ENCODE data around the gene LEP.

The LEP gene

DNA sequence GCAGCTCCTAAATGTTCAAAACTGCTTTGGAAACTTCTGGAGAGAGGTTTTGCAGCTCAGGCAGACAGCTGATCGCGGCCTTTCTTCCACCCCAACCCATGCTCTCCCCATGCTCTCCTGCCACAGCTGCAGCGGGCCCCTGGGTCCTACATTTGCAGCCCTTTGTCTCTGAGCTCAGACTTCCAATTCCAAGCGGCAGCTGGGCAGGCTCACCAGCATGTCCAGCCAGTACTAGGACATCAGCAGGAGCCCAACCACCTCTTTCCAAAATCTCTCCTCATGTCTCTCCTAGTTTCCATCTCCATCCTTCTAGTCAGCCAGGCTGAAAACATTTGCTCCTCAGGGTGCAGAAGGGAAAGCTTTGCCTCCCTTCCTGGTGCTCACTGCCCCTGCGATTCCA lies 6.0 kb downstream of the LEP start:
- Mint-ChIP-seq H3K4me3 (no peak overlapping the region), H3K4me1 (ENCODE audit: low read depth) (peaks cover 7% of the 10 kb centered on the region), H3K9me3 (no peaks in the 10 kb centered on the region), H3K27ac (no peak overlapping the region), H3K27me3 (peaks cover 3% of the 10 kb centered on the region), H3K36me3 (ENCODE audit: low read depth) (no peaks in the 10 kb centered on the region)
- intact Hi-C loops (cut with micrococcal nuclease) = no loop called here

DNA sequence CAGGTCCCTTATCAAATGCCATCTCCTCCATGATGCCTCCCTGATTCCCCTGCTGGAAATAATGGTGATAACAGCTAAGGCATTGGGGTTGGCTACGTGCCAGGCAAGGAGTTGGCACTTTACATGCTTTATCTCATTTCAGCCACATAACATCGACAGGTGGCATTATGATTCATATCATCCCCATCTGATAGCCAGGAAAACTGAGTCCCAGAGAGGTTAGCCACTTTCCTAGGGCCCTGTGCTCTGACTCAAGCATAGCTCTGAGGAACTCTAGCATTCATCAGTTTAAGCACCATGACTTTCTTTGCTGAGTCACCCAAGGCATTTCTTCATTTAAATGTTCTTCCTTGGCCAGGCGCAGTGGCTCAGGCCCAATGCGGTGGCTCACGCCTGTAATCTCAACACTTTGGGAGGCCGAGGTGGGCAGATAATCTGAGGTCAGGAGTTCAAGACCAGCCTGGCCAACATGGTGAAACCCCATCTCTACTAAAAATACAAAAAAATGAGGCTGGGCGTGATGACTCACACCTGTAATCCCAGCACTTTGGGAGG lies 6.6 kb downstream of the LEP start:
- H3K36me3 Mint-ChIP-seq (ENCODE audit: low read depth) = no peaks in the 10 kb centered on the region
- no peak overlapping the region for H3K27ac Mint-ChIP-seq
- peaks cover 8% of the 10 kb centered on the region for H3K4me1 Mint-ChIP-seq (ENCODE audit: low read depth)

DNA sequence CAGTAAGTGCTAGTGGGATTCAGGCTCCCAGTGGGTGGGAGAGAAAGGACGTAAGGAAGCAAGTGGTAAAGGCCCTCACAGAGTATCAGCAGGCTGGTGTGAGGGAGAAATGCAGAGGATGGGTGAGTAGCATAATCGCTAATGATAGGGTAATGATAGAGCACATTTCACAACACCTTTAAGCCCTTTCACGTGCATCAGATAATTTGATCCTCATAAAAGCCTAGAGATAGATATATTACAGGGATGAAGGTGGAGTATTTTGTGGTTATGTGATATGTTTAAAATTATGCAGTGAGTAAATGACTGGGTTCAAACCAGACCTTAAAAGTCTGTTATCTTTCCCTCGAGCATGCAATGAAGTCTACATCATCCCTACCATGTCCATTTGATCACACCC lies 10.3 kb downstream of the LEP start:
- peaks cover 1% of the 10 kb centered on the region for H3K27me3 Mint-ChIP-seq
- intact Hi-C loops (cut with micrococcal nuclease) = no loop called here
- no peak overlapping the region for H3K4me3 Mint-ChIP-seq
- no peak overlapping the region for H3K27ac Mint-ChIP-seq
- H3K9me3 Mint-ChIP-seq = no peaks in the 10 kb centered on the region
- H3K4me1 Mint-ChIP-seq (ENCODE audit: low read depth) = peaks cover 21% of the 10 kb centered on the region
- no peaks in the 10 kb centered on the region for H3K36me3 Mint-ChIP-seq (ENCODE audit: low read depth)

More for the DNA sequence above, 6.6 kb downstream of the LEP start:
- no peak overlapping the region for H3K4me3 Mint-ChIP-seq
- no peaks in the 10 kb centered on the region for H3K9me3 Mint-ChIP-seq
- peaks cover 1% of the 10 kb centered on the region for H3K27me3 Mint-ChIP-seq
- intact Hi-C loops (cut with micrococcal nuclease) = no loop called here

DNA sequence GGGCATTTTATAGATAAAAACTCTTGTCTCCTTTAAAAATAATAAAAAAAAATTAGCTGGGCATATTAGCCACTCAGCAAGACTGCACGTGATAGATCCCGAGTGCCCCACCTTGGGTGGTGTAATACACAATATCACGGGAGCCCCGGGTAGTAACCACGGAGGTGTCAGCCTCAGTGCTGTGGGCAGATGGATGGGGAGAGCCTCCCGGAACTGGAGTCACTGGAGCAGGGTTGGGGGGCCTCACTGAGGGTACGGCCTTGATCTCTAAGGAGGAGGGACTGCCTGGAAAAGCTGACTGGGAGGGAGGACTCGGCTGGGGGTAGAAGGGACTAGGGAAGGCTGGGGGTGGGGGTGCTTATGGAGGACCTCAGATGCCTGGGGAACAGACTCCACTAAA lies 12.6 kb downstream of the LEP start:
- intact Hi-C loops (cut with micrococcal nuclease) = no loop called here
- Mint-ChIP-seq H3K27ac (no peak overlapping the region), H3K27me3 (peaks cover 3% of the 10 kb centered on the region), H3K36me3 (ENCODE audit: low read depth) (no peaks in the 10 kb centered on the region), H3K4me3 (no peak overlapping the region), H3K4me1 (ENCODE audit: low read depth) (peaks cover 14% of the 10 kb centered on the region), H3K9me3 (no peaks in the 10 kb centered on the region)

DNA sequence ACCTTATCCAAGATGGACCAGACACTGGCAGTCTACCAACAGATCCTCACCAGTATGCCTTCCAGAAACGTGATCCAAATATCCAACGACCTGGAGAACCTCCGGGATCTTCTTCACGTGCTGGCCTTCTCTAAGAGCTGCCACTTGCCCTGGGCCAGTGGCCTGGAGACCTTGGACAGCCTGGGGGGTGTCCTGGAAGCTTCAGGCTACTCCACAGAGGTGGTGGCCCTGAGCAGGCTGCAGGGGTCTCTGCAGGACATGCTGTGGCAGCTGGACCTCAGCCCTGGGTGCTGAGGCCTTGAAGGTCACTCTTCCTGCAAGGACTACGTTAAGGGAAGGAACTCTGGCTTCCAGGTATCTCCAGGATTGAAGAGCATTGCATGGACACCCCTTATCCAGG lies 13.4 kb downstream of the LEP start:
- H3K4me3 Mint-ChIP-seq = no peak overlapping the region
- H3K27ac Mint-ChIP-seq = no peak overlapping the region
- H3K4me1 Mint-ChIP-seq (ENCODE audit: low read depth) = peaks cover 14% of the 10 kb centered on the region
- H3K36me3 Mint-ChIP-seq (ENCODE audit: low read depth) = no peaks in the 10 kb centered on the region
- no peaks in the 10 kb centered on the region for H3K9me3 Mint-ChIP-seq
- peaks cover 3% of the 10 kb centered on the region for H3K27me3 Mint-ChIP-seq
- intact Hi-C loops (cut with micrococcal nuclease) = no loop called here

DNA sequence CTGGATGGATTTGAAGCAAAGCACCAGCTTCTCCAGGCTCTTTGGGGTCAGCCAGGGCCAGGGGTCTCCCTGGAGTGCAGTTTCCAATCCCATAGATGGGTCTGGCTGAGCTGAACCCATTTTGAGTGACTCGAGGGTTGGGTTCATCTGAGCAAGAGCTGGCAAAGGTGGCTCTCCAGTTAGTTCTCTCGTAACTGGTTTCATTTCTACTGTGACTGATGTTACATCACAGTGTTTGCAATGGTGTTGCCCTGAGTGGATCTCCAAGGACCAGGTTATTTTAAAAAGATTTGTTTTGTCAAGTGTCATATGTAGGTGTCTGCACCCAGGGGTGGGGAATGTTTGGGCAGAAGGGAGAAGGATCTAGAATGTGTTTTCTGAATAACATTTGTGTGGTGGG lies 14.2 kb downstream of the LEP start:
- H3K27me3 Mint-ChIP-seq = peaks cover 3% of the 10 kb centered on the region
- no peaks in the 10 kb centered on the region for H3K36me3 Mint-ChIP-seq (ENCODE audit: low read depth)
- intact Hi-C loops (cut with micrococcal nuclease) = no loop called here
- H3K4me3 Mint-ChIP-seq = no peak overlapping the region
- H3K4me1 Mint-ChIP-seq (ENCODE audit: low read depth) = peaks cover 14% of the 10 kb centered on the region
- H3K27ac Mint-ChIP-seq = no peak overlapping the region
- no peaks in the 10 kb centered on the region for H3K9me3 Mint-ChIP-seq

DNA sequence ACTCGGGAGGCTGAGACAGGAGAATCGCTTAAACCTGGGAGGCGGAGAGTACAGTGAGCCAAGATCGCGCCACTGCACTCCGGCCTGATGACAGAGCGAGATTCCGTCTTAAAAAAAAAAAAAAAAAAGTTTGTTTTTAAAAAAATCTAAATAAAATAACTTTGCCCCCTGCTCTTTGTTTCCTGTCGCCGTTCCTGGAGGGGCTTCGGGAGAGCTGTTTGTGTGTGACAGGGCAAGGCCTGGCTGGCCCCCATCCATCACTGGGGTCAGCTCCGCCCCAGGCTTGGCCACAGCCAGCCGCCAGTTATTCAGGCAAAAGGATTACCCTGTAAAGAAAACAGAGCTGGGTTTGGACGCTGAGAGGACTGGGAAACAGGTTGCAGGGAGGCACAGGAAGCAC lies 16.4 kb downstream of the LEP start:
- intact Hi-C loops (cut with micrococcal nuclease) = no loop called here
- Mint-ChIP-seq H3K4me3 (no peak overlapping the region), H3K9me3 (no peaks in the 10 kb centered on the region), H3K36me3 (ENCODE audit: low read depth) (no peaks in the 10 kb centered on the region), H3K27ac (no peak overlapping the region), H3K4me1 (ENCODE audit: low read depth) (peaks cover 14% of the 10 kb centered on the region), H3K27me3 (peaks cover 1% of the 10 kb centered on the region)

DNA sequence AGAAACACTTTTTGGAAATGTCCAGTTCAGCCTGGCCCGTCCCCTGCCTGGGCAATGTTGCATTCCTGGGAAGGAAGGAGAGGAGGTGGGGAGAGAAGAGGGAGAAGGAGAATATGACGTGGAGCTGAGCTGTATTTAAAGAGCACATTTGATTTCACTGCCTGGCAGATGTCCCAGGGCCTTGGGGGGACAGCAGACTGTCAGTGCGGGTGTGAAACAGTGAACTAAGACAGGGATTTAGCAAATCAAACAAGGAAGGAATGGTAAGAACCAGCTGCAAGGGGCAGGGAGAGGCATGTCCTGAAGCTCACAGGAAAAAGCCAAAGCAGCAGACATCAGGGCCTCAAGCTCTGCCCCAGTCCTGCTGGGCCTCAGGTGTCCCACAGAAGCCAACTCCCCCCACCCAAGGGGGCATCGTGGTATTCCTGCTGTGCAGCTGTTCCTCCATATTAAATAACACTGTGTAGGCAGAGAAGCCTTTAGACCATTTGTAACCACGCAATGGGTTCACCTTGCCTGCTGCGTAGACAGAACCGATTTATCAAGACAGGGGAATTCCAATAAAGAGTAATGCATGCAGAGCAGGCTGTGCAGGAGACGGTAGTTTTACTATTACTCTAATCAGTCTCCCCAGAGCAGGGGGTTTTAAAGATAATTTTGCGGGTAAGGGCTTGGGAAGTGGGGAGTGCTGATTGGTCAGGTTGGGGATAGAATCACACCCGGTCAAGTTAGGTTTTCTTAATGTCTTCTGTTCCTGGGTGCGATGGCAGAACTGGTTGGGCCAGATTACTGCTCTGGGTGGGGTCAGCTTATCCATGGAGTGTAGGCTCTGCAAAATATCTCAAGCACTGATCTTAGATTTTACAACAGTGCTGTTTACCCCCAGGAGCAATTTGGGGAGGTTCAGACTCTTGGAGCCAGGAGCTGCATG lies 18.3 kb downstream of the LEP start:
- no peak overlapping the region for H3K4me3 Mint-ChIP-seq
- H3K4me1 Mint-ChIP-seq (ENCODE audit: low read depth) = peaks cover 8% of the 10 kb centered on the region
- intact Hi-C loops (cut with micrococcal nuclease) = no loop called here
- H3K9me3 Mint-ChIP-seq = no peaks in the 10 kb centered on the region
- H3K27ac Mint-ChIP-seq = no peak overlapping the region
- no peaks in the 10 kb centered on the region for H3K36me3 Mint-ChIP-seq (ENCODE audit: low read depth)
- peaks cover 1% of the 10 kb centered on the region for H3K27me3 Mint-ChIP-seq

DNA sequence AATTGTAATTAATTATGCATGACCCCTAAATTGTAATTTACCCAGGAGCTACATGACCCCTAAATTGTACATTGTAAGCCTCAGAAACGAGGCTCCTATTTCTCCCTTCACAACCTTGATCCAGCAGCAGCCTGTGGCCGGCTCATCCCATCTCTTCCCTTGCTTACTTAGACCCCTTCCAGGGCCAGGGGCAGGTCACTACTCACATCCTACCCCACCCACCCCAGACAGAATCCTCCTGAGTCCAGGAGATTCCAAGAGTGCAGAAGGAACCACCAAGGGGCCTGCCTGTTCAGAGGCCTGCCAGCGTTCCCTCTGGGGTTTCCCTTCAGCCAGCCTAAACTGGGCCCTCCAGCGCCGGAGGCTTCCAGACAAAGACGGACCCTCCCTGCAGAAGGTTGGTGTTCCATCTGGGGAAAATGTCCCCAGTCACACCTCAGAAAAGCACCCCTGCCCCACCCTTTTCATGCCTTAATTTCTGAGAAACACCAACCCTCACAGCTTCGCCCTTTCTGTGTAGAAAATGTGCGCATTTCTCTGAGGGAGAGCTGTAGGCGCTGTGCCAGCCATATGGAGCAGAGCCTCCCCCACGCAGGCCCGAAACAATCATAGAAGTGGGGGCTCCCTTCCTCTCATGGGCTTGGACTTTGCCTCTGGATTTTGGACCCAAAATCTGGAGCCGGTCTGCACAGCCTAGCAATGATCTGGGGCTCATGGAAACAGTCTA lies 19.2 kb downstream of the LEP start:
- Mint-ChIP-seq H3K4me1 (ENCODE audit: low read depth) (peaks cover 4% of the 10 kb centered on the region), H3K36me3 (ENCODE audit: low read depth) (no peaks in the 10 kb centered on the region), H3K4me3 (no peak overlapping the region), H3K27ac (no peak overlapping the region), H3K27me3 (peaks cover 1% of the 10 kb centered on the region), H3K9me3 (no peaks in the 10 kb centered on the region)
- intact Hi-C loops (cut with micrococcal nuclease) = no loop called here

DNA sequence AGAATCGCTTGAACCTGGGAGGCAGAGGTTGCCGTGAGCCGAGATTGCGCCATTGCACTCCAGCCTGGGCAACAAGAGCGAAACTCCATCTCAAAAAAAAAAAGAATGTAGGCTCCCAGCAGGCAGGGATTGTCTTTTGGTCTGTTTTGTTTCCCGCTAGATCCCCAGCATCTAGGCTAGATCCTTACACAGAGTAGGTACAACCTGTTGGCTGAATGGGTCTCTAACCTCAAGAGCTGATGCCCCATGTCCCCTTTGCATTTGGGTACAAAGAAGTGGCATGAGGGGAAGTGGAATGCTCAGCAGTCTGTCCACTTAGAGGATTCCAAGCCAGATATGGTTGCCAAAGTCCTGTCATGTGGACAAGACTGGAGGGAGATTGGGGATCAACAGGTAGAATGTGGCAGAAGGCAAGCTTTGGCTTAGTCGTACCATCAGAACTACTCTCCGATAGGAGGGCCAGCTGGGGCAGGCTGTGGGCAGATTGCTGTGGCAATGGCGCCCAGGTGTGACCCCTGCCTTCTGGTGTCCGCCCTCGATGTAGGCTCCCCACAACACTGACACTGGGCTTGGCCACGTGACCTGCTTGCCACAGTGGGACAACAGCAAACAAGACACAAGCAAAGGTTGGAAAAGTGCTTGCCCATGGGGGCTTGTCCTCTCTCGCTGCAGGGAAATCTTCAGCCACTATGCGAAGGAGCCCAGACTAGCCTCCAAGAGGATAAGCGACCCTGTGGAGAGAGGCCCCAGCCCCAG lies 21.4 kb downstream of the LEP start:
- Mint-ChIP-seq H3K36me3 (ENCODE audit: low read depth) (no peaks in the 10 kb centered on the region), H3K27ac (no peak overlapping the region), H3K9me3 (no peaks in the 10 kb centered on the region), H3K4me3 (no peak overlapping the region), H3K27me3 (peaks cover 6% of the 10 kb centered on the region), H3K4me1 (ENCODE audit: low read depth) (no peaks in the 10 kb centered on the region)
- intact Hi-C loops (cut with micrococcal nuclease) = no loop called here

DNA sequence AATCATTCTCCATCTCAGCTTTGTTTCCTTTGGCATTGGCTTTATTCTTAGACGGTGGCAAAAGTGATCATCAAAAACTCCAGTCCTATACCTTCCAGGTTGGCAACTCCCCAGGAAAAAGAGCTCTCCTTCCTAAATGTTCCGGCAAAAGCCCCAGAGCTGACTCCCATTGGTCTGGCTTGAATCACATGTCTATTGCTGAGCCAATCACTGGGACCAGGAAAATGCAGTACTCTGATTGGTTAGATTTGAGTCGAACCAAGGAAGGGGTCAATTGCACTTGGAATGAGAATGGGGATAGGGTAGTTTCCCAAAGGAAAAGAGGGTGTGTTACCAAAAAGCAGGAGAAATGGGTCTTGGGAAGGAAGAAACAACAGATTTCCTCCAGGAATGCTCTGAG lies 22.3 kb downstream of the LEP start:
- intact Hi-C loops (cut with micrococcal nuclease) = no loop called here
- Mint-ChIP-seq H3K9me3 (no peaks in the 10 kb centered on the region), H3K27ac (no peak overlapping the region), H3K36me3 (ENCODE audit: low read depth) (no peaks in the 10 kb centered on the region), H3K4me1 (ENCODE audit: low read depth) (no peaks in the 10 kb centered on the region), H3K4me3 (no peak overlapping the region), H3K27me3 (peaks cover 7% of the 10 kb centered on the region)

DNA sequence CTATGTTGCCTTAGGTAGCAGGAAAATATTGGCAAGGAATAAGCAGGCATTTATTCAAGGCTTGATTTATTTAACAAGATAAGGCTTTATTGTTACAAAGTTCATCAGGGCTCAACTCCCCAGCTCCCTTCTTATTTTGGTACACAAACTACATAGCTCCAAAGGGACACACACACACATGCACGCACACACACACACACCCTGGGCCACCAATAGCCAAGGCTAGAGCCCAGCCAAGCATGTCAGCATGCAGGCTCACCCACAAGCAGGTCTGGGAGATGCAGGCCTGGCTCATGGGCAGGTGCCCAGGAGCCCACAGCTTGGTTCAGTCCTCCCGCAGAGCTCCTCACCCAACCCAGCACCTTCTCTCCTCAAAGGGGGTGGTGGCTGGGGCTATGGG lies 23.4 kb downstream of the LEP start:
- Mint-ChIP-seq H3K4me1 (ENCODE audit: low read depth) (no peaks in the 10 kb centered on the region), H3K27ac (no peak overlapping the region), H3K27me3 (peaks cover 7% of the 10 kb centered on the region), H3K9me3 (no peaks in the 10 kb centered on the region), H3K36me3 (ENCODE audit: low read depth) (no peaks in the 10 kb centered on the region), H3K4me3 (no peak overlapping the region)
- intact Hi-C loops (cut with micrococcal nuclease) = no loop called here

DNA sequence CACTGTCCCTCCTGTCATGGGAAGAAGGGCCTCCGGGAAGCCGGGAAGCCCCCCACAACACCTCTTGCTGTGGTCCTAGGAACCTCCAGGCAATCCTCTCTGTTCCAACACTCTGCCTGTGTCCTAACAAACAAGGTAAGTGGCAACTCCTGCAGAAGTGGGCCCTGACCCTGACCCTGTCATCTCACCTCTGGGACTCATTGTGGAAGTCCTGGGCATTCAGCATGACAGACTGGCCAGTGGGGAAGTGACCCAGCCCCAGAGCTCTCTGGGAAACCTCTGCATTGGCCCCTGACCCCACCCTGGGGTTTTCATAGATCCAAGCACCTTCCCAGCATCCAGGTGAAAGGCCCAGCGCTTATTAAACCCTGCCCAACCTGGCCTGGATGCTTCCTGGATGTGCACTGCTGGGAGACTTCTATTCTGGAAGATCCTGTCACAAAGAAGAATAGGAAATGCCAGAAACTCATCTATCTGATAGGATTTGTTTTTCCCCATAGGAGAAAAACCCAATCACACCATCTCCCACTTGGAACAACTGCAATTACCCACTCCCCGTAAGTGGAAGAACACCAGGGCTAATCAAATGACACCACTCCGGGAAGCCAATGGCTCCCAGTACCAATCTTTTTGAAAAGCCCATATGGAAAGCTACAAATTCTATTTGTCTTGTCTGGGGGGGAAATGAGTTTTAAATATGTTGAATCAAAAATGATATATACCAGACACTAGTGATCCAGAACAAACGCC lies 24.3 kb downstream of the LEP start:
- no peaks in the 10 kb centered on the region for H3K36me3 Mint-ChIP-seq (ENCODE audit: low read depth)
- H3K27ac Mint-ChIP-seq = no peak overlapping the region
- peaks cover 2% of the 10 kb centered on the region for H3K4me1 Mint-ChIP-seq (ENCODE audit: low read depth)
- H3K9me3 Mint-ChIP-seq = no peaks in the 10 kb centered on the region
- H3K27me3 Mint-ChIP-seq = peaks cover 8% of the 10 kb centered on the region
- intact Hi-C loops (cut with micrococcal nuclease) = no loop called here
- no peak overlapping the region for H3K4me3 Mint-ChIP-seq

Measured in dendritic cell treated with granulocyte-macrophage colony-stimulating factor and Interleukin-4, amounts not matched to agents 40 ng/mL and 50 ng/mL, for 4 days (primary cell).